Dedifferentiated amniotic fluid mesenchymal stem cell (primary cell): ENCODE measurements around the gene ATP10A.

Experiments used
- DNase-seq: peaks from one replicate; pipeline ENCODE4 v3.0.0-alpha.2; 2016; ENCODE audit errors: extremely low spot score

Gene ATP10A

DNA sequence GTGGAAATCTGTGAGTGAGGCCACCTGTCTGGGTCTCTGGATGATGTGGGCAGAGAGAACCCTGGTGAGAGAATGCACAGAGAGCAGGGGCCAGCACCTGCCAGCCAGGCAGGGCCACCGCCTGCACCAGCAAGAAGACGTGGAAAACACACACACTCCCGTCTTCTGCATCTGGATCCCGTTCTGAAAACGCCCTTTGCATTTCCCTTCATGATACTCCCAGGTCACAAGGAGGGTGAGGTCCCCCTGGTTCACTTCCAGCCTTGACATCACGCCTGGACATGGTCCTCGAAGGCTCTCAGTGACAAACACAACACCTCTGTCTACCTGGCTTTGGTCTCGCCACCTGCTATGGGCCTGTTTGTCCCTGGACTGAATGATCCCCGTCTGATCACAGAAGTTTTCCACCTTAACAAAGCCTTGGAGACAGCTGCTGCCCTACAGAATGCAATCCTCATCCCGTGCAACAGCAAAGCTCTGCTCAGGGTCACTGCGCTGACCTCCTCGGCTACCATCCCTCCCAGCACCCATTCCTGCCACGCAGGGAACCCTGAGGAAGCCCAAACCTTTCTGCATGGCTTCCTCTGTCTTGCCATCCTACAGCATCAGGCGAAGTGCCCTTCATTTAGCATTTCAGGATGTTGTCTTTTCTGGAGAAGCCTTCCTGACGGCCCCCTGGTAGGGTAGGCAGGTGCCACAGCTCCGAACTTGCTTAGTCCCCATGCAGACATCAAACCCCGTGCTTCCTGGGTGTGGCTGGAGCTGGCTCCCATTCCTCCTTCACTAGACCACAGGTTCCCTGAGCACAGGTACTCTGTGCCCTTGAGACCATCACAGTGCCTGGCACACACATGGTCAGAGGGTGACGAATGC lies 122.5 kb downstream of the ATP10A start:
- no peak for DNase-seq

GRCh38 chr15:25739687-25740121 lies 123.4 kb downstream of the ATP10A start:
- peak; percentile 34 for DNase-seq

GRCh38 chr15:25738171-25738965 lies 124.8 kb downstream of the ATP10A start:
- no peak for DNase-seq

- peak; percentile 60 for DNase-seq
Measured at GRCh38 chr15:25737218-25737643, 125.9 kb downstream of the ATP10A start.

DNA sequence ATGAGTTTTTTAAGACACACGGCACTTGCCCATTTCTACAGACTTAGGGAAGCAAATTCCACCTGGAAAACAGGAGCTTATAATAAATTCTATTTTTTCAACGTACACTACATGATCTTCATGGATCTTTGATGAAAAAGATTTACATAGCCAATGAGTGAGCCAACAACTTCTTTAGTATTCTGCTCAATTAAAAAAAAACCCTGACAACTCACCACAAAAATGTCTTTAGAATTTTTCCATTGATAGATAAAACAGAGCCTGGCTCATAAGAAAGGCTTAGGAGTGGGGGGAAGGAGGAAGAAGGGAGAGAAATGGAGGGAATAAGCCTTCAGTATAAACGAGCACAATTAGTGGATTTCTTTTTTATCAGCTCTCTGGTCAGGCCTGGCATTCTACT lies 126.7 kb downstream of the ATP10A start:
- peak; percentile 21 for DNase-seq

DNA sequence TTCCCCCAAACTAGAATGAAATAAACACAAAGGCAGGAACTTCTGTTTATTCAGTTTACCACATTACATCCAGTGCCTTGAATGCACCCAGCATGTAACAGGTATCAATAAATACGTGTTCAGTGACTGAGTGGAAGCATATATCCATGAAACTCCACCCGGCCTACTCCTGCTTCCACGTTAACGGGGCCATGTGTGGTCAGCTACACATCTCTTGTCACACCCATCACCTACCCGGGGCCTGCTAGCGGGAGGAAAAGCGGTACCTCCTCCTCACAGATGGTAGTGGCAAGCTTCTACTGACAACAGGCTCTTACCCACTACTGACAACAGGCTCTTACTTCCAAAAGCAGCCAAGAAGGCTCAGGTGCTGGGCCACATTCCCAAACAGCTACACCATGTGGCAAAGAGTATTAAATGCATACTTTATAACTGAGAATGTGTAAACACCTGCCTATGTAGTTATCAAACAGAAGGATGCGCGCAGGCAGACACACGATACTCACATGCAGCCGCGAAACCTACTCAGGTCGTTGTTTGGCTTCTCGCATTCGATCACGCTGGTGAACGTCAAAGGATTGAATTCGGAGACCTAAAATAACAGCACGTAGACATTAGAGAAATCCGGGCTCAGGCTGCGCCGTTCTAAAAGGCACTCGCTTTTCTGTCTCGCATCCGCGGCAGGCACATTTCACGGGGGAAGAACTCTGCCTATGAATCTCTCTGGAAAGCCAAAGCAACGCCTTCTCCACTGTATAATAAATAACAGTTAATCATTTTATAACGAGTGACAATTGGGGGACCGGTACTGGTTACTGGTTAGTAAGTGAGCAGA lies 127.4 kb downstream of the ATP10A start:
- no peak for DNase-seq

- DNase-seq: no peak
Measured at GRCh38 chr15:25734680-25735355, 128.3 kb downstream of the ATP10A start.

GRCh38 chr15:25733856-25734679 lies 129.1 kb downstream of the ATP10A start:
- no peak for DNase-seq

- no peak for DNase-seq
Measured at GRCh38 chr15:25733036-25733855, 129.9 kb downstream of the ATP10A start.

DNA sequence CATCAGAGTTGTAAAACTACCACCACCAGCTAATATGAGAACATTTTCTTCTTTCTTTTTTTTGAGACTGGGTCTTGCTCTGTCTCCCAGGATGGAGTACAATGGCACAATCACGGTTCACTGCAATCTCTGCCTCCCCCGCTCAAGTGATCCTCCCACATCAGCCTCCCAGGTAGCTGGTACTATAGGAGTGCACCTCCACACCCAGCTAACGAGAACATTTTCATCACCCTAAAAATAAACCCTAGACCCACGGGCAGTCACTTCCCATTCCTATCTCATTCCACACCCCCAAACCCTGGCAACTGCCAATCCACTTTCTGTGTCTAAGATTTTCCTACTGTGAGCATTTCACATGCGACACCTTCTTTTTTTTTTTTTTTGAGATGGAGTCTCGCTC lies 130.9 kb downstream of the ATP10A start:
- no peak for DNase-seq

GRCh38 chr15:25731411-25731810 lies 131.7 kb downstream of the ATP10A start:
- DNase-seq: no peak

DNA sequence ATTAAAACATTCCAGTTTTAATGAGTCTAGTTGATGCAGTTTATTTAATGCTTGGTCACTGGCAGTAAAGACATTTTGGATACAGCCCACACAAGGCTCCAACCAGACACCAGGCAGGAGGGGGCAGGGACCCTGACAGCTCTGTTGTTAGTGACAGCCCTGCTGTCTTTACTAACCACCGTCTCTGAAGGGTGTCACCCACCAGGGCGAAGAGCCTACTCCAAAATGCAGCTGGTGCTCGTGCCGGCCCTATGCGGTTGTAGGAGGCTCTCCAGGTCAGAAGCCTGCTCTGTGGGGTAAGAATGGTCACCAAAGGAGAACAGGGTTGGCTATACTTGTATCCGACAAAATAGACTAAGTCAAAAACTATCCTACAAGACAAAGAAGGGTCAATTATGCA lies 132.2 kb downstream of the ATP10A start:
- DNase-seq: no peak

GRCh38 chr15:25728816-25729215 lies 134.3 kb downstream of the ATP10A start:
- no peak for DNase-seq

DNA sequence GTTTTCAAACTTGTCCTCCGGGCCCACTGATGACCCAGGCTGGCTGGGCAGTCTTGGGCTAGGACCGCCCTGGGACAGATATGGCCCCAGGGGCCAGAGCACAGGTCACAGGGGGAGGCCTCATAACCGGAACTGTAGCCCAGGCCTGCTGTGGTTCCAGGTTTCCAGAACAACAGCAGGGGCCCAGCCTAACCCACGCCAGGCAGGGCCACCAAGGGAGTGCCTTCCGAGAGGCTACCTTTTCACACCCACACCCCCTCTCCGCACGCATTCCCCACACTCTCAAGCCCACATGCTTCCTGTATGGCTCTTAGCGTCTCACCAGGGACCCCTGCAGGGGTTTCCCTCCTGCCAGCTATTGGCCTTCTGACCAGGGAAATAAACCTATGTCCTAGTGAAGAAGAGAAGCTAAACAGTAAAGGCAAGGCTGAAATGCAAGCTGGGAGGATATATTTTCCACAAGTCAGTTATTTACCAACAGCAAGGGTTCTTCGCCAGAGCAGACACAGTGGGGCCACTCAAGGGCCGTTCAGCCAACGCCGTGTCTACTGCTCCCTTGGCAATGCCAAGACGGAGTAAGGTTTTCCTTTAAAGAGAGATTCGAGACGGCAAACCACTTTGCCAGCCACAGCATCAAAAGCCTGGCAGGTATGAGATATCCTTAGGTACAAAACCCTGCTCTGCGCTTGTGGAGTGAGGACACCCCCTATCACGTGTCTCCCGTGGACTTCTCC lies 135.1 kb downstream of the ATP10A start:
- DNase-seq: no peak

DNA sequence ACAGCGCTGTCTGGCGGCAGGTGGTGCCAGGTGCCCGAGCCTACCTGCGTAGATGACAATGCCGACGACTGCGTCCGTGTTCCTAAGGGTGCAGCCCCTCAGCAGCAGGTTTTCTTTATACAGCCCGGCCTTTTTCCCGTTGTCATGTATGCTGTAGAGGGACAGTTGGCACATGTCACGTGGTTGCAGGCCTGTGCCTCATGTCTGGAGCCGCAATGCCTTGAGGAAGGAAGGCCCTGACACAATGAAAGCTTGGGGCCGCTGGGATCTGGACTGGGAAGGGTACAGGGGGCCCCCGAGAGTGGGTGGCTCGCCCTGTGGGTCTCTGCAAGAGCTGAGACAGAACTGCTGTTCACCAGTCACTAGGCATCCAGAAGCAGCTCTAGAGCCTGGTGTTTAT lies 136.0 kb downstream of the ATP10A start:
- DNase-seq: no peak

GRCh38 chr15:25725758-25726157 lies 137.4 kb downstream of the ATP10A start:
- DNase-seq: no peak

- DNase-seq: no peak
Measured at GRCh38 chr15:25724899-25725298, 138.2 kb downstream of the ATP10A start.

DNA sequence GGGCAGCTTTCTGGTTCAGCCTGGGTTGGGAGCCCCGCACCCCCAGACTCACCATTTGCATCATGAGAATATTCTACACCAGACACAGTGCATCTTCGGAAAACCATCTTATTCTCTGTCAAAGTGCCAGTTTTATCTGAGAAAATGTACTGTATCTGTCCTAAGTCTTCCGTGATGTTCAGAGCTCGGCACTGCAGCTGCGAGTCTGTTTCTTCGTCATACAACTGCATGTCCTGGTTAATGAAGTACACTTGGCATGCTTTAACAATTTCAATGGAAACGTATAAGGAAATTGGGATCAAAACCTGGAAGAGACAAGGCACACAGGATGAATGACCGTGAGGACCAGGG lies 141.5 kb downstream of the ATP10A start:
- no peak for DNase-seq
